UCSD-AML1 (cell line): ENCODE measurements around the gene CCDC127.

Experiments used
- DNase-seq: peaks from one replicate; lab custom pipeline; 2025; ENCODE audit not compliant: unreplicated experiment; lab: John Stamatoyannopoulos, UW

Gene CCDC127

GRCh38 chr5:159448-160172 is 58.3 kb downstream of the CCDC127 start:
- peak; percentile 51 for DNase-seq

- no peak for DNase-seq
These were observed 59.0 kb downstream of the CCDC127 start for GRCh38 chr5:158807-159447.

- no peak for DNase-seq
These were observed 60.2 kb downstream of the CCDC127 start for GRCh38 chr5:157801-158200.

GRCh38 chr5:157126-157715 is 60.7 kb downstream of the CCDC127 start:
- no peak for DNase-seq

GRCh38 chr5:156411-157072 is 61.4 kb downstream of the CCDC127 start:
- no peak for DNase-seq

- no peak for DNase-seq
These were observed 62.1 kb downstream of the CCDC127 start for GRCh38 chr5:155651-156410.

GRCh38 chr5:154826-155225 is 63.1 kb downstream of the CCDC127 start:
- no peak for DNase-seq

GRCh38 chr5:154236-154635 is 63.7 kb downstream of the CCDC127 start:
- DNase-seq = peak; percentile 49

- no peak for DNase-seq
These were observed 64.7 kb downstream of the CCDC127 start for GRCh38 chr5:153256-153655.

GRCh38 chr5:152077-152476 is 65.9 kb downstream of the CCDC127 start:
- DNase-seq = no peak

GRCh38 chr5:150746-151145 is 67.2 kb downstream of the CCDC127 start:
- DNase-seq = no peak

GRCh38 chr5:149745-150485 is 68.0 kb downstream of the CCDC127 start:
- DNase-seq = no peak

- DNase-seq = no peak
These were observed 70.2 kb downstream of the CCDC127 start for GRCh38 chr5:147751-148150.
